OCI-LY7 (cell line): ENCODE data around the gene SUN5.

Experiments
- EZH2phosphoT487 ChIP-seq: fragments of 200-600 bp; sonication (generic); IDR thresholded peaks from 2 replicates; pipeline ENCODE4 v1.6.1; 2018; ENCODE audit warnings: low read depth, borderline replicate concordance, mild to moderate bottlenecking, mixed run types, antibody characterized with exemption, low read length, moderate library complexity, mixed read lengths
- TF ChIP-seq, protein P1 (sequence below): fragments of 200-600 bp; sonication (generic); conservative IDR thresholded peaks from 2 replicates; pipeline ENCODE4 v1.5.1; 2014; ENCODE audit warnings: mild to moderate bottlenecking, antibody characterized with exemption, low read length, moderate library complexity, mixed read lengths

DNA sequence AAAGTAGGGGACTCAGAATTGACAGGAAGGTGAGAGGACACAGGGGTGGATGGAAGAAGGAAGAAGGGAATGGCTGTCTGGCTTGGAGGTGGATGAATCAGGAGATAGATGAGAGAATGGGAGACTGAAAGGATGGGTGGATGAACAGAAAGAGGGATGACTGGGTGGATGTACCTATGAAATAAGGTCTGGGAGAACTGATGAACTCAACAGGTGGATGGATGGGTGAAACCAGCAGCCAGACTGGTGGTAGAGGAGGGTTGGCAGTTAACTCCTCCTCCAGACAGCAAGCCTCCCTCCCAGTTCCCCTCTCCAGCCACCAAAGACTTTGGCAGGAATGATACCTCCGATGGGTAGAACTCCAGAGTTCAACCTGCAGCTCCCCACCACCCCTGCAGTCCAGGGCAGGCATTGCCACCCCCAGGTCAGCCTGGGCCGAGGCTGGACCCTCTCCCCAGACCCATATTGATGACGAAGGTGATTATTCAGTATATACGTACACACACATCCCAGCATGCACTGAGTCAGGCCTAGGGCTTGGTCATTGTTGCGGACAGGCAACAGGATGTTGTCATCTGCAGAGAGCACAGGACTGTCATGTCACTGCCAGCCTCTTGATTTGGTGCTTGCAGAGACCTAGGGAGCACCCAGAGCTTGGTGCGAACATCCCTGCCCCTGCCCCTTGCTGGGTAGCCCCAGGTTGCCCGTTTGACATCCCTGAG lies 2.0 kb downstream of the SUN5 start:
- TF ChIP-seq, protein P1, sequence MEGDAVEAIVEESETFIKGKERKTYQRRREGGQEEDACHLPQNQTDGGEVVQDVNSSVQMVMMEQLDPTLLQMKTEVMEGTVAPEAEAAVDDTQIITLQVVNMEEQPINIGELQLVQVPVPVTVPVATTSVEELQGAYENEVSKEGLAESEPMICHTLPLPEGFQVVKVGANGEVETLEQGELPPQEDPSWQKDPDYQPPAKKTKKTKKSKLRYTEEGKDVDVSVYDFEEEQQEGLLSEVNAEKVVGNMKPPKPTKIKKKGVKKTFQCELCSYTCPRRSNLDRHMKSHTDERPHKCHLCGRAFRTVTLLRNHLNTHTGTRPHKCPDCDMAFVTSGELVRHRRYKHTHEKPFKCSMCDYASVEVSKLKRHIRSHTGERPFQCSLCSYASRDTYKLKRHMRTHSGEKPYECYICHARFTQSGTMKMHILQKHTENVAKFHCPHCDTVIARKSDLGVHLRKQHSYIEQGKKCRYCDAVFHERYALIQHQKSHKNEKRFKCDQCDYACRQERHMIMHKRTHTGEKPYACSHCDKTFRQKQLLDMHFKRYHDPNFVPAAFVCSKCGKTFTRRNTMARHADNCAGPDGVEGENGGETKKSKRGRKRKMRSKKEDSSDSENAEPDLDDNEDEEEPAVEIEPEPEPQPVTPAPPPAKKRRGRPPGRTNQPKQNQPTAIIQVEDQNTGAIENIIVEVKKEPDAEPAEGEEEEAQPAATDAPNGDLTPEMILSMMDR, result no peak
- no peak for TF ChIP-seq EZH2phosphoT487
